Stimulated activated CD8-positive, alpha-beta memory T cell treated with anti-CD3 and anti-CD28 coated beads, Interleukin-12 subunit alpha, Interleukin-12 subunit beta, amount 100 ng/mL, for 1 hour (primary cell): ENCODE data around the gene AFDN.

ENCODE experiments used
- DNase-seq: peaks from one replicate; pipeline ENCODE4 v3.0.0-alpha.2; 2020; ENCODE audit warnings: low read depth

Gene AFDN

GRCh38 chr6:167918548-167919278, 92.0 kb downstream of the AFDN start:
- no peak for DNase-seq

GRCh38 chr6:167919349-167919748, 92.6 kb downstream of the AFDN start:
- no peak for DNase-seq

GRCh38 chr6:167920165-167920564, 93.5 kb downstream of the AFDN start:
- no peak for DNase-seq

- no peak for DNase-seq
Observed at GRCh38 chr6:167921831-167922230, 95.1 kb downstream of the AFDN start.

- DNase-seq = no peak
Observed at GRCh38 chr6:167925026-167925425, 98.3 kb downstream of the AFDN start.

GRCh38 chr6:167927246-167927645, 100.5 kb downstream of the AFDN start:
- no peak for DNase-seq

GRCh38 chr6:167928111-167928510, 101.4 kb downstream of the AFDN start:
- no peak for DNase-seq

GRCh38 chr6:167930295-167930694, 103.6 kb downstream of the AFDN start:
- DNase-seq = no peak

- DNase-seq = no peak
Observed at GRCh38 chr6:167932468-167933276, 106.0 kb downstream of the AFDN start.

- DNase-seq = no peak
Observed at GRCh38 chr6:167933290-167933689, 106.6 kb downstream of the AFDN start.

GRCh38 chr6:167933847-167934246, 107.1 kb downstream of the AFDN start:
- DNase-seq = no peak

GRCh38 chr6:167934426-167934864, 107.7 kb downstream of the AFDN start:
- no peak for DNase-seq

GRCh38 chr6:167936051-167936450, 109.3 kb downstream of the AFDN start:
- no peak for DNase-seq

- no peak for DNase-seq
Observed at GRCh38 chr6:167937301-167937700, 110.6 kb downstream of the AFDN start.

GRCh38 chr6:167937948-167938911, 111.5 kb downstream of the AFDN start:
- no peak for DNase-seq

- DNase-seq = no peak
Observed at GRCh38 chr6:167941822-167942221, 115.1 kb downstream of the AFDN start.

GRCh38 chr6:167944130-167944529, 117.4 kb downstream of the AFDN start:
- no peak for DNase-seq

GRCh38 chr6:167946007-167946406, 119.3 kb downstream of the AFDN start:
- DNase-seq = no peak

- no peak for DNase-seq
Observed at GRCh38 chr6:167946604-167947003, 119.9 kb downstream of the AFDN start.

- no peak for DNase-seq
Observed at GRCh38 chr6:167947716-167948115, 121.0 kb downstream of the AFDN start.

- no peak for DNase-seq
Observed at GRCh38 chr6:167948716-167949115, 122.0 kb downstream of the AFDN start.

GRCh38 chr6:167949121-167949684, 122.5 kb downstream of the AFDN start:
- DNase-seq = no peak
